ENCODE measurements around the gene CANT1. TPM values are rescaled to one million over a fixed set of nuclear protein-coding genes. Genes with fewer than 3 reads are reported as not detected.

Gene CANT1
- total and polyA plus RNA-seq, 2 of the 13 experiments (the other 11 are each of a cell fraction or from before 2014, with no cell fraction given): 34.1 to 42.1 TPM

- TF ChIP-seq HNF4G (IDR thresholded peaks at IDR 0.05; ENCODE audit: borderline replicate concordance, low read depth, low read length) (no peak), HNF4G (CRISPR knock-in tag; IDR thresholded peaks at IDR 0.05; ENCODE audit: borderline replicate concordance, low read depth) (no peak), TEAD2 (CRISPR knock-in tag; IDR thresholded peaks at IDR 0.05) (no peak), ZNF329 (CRISPR knock-in tag; IDR thresholded peaks at IDR 0.05; ENCODE audit: low read depth) (no peak), ATF7-NPFF (CRISPR knock-in tag; IDR thresholded peaks at IDR 0.05; ENCODE audit: low read depth) (no peak), MLX (CRISPR knock-in tag; IDR thresholded peaks at IDR 0.05) (no peak), SMARCE1 (IDR thresholded peaks at IDR 0.05; ENCODE audit: borderline replicate concordance) (no peak), MXD3 (CRISPR knock-in tag; IDR thresholded peaks at IDR 0.05) (no peak), CEBPB (IDR thresholded peaks at IDR 0.05; ENCODE audit: borderline replicate concordance, low read depth, low read length) (no peak), CTCF (CRISPR knock-in tag; IDR thresholded peaks at IDR 0.05) (peak; percentile 76), NR2F1 (CRISPR knock-in tag; IDR thresholded peaks at IDR 0.05) (no peak), XBP1 (CRISPR knock-in tag; IDR thresholded peaks at IDR 0.05) (no peak), ZSCAN25 (CRISPR knock-in tag; IDR thresholded peaks at IDR 0.05) (no peak), ZNF431 (CRISPR knock-in tag; IDR thresholded peaks at IDR 0.05; ENCODE audit: borderline replicate concordance, low read depth) (no peak), LBX2 (CRISPR knock-in tag; IDR thresholded peaks at IDR 0.05; ENCODE audit: borderline replicate concordance) (no peak), HMG20B (CRISPR knock-in tag; conservative IDR thresholded peaks at IDR 0.05) (no peak), KLF13 (CRISPR knock-in tag; IDR thresholded peaks at IDR 0.05) (no peak), SRSF4 (IDR thresholded peaks at IDR 0.05; ENCODE audit: low read depth, low read length, poor library complexity, severe bottlenecking) (no peak), DMAP1 (CRISPR knock-in tag; IDR thresholded peaks at IDR 0.05) (no peak), ZNF414 (CRISPR knock-in tag; IDR thresholded peaks at IDR 0.05) (no peak), ARID4A (CRISPR knock-in tag; IDR thresholded peaks at IDR 0.05; ENCODE audit: borderline replicate concordance) (no peak)
Observed at GRCh38 chr17:79019632-79020584, 10.3 kb upstream of the CANT1 start (continued).
